Measurements from ENCODE around the gene TLL1.

The TLL1 gene

DNA sequence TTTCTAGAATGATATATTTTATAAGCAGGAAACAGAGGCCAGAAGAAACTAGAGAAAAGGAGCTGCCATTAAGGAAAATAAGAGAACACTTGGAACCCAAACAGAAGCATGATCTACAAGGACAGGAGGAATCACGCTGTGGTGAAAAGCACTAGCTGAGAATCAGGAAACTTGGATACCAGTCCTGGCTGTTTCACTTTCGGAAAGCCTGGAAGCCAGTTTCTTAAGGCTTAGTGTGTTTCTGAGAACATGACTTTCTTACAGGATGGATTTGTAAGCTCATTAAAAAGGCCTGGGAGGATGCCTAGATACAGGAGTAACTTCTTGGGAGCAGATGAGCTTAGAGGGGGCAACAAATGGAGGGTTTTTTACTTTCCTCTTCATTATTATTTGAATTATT, 36.9 kb downstream of the TLL1 start:
- no peaks in the 10 kb centered on the region for H3K4me1 ChIP-seq (ENCODE audit: control insufficient read depth, insufficient read depth, low read length)
- no peak overlapping the region for H3K9ac ChIP-seq (ENCODE audit: low read length)
- no peaks in the 10 kb centered on the region for H3K27me3 ChIP-seq (ENCODE audit: control insufficient read depth, insufficient read depth, low read length)
- H3K36me3 ChIP-seq (ENCODE audit: control insufficient read depth, insufficient read depth, low read length) = no peaks in the 10 kb centered on the region
- no peaks in the 10 kb centered on the region for H3K9me3 ChIP-seq (ENCODE audit: control insufficient read depth, low read length)
- H3K4me3 ChIP-seq (ENCODE audit: low read length) = no peak overlapping the region

- Histone ChIP-seq H3K9ac (ENCODE audit: low read length) (no peak overlapping the region), H3K27me3 (ENCODE audit: control insufficient read depth, insufficient read depth, low read length) (no peaks in the 10 kb centered on the region), H3K9me3 (ENCODE audit: control insufficient read depth, low read length) (no peaks in the 10 kb centered on the region), H3K4me1 (ENCODE audit: control insufficient read depth, insufficient read depth, low read length) (no peaks in the 10 kb centered on the region), H3K4me3 (ENCODE audit: low read length) (no peak overlapping the region), H3K36me3 (ENCODE audit: control insufficient read depth, insufficient read depth, low read length) (no peaks in the 10 kb centered on the region)
These were observed 42.2 kb downstream of the TLL1 start for GRCh38 chr4:165915215-165915614.

GRCh38 chr4:165921546-165921945, 48.5 kb downstream of the TLL1 start:
- Histone ChIP-seq H3K36me3 (ENCODE audit: control insufficient read depth, insufficient read depth, low read length) (no peaks in the 10 kb centered on the region), H3K4me1 (ENCODE audit: control insufficient read depth, insufficient read depth, low read length) (no peaks in the 10 kb centered on the region), H3K27me3 (ENCODE audit: control insufficient read depth, insufficient read depth, low read length) (no peaks in the 10 kb centered on the region), H3K9me3 (ENCODE audit: control insufficient read depth, low read length) (no peaks in the 10 kb centered on the region), H3K9ac (ENCODE audit: low read length) (no peak overlapping the region), H3K4me3 (ENCODE audit: low read length) (no peak overlapping the region)

- Histone ChIP-seq H3K27me3 (ENCODE audit: control insufficient read depth, insufficient read depth, low read length) (no peaks in the 10 kb centered on the region), H3K36me3 (ENCODE audit: control insufficient read depth, insufficient read depth, low read length) (no peaks in the 10 kb centered on the region), H3K4me3 (ENCODE audit: low read length) (no peak overlapping the region), H3K4me1 (ENCODE audit: control insufficient read depth, insufficient read depth, low read length) (no peaks in the 10 kb centered on the region), H3K9ac (ENCODE audit: low read length) (no peak overlapping the region), H3K9me3 (ENCODE audit: control insufficient read depth, low read length) (no peaks in the 10 kb centered on the region)
These were observed 49.7 kb downstream of the TLL1 start for GRCh38 chr4:165922747-165923146.

DNA sequence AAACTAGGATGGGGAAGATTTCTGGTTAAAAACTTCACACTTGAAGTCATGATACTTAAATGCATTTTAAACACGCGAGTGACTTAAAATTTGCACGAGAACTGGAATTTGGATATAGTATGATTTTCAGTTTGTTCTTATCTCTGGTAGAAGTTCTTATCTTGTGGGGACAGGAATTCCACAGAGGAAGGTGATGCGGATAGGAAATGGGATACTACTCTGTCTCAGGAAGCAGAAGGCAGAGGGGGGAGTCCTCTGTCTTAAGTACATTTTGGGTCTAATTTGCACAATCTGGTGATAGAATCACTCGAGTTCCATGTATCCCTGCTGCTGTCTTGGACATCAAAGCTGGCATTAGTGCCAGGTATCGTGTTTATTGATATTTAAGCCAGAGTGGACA, 53.3 kb downstream of the TLL1 start:
- H3K9me3 ChIP-seq (ENCODE audit: control insufficient read depth, low read length) = no peaks in the 10 kb centered on the region
- no peaks in the 10 kb centered on the region for H3K36me3 ChIP-seq (ENCODE audit: control insufficient read depth, insufficient read depth, low read length)
- no peak overlapping the region for H3K9ac ChIP-seq (ENCODE audit: low read length)
- no peak overlapping the region for H3K4me3 ChIP-seq (ENCODE audit: low read length)
- no peaks in the 10 kb centered on the region for H3K27me3 ChIP-seq (ENCODE audit: control insufficient read depth, insufficient read depth, low read length)
- H3K4me1 ChIP-seq (ENCODE audit: control insufficient read depth, insufficient read depth, low read length) = no peaks in the 10 kb centered on the region

DNA sequence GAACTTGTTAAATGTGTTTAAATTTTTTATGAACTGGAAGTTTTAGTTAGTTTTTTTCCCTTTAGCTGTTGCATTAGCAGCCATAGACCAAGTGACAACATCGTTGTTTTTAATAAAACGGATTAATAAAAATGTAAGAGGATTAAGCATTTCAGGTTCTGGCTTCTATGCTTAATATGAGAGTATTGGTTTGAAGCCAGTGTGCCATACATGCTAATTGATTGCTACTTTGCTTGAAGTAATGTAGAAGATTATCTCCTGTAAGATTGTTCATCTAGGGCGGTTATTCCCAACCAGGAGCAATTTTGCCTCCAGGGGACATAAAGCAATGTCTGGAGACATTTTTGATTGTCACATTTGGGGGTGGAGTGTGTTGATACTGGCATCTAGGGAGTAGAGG, 54.3 kb downstream of the TLL1 start:
- no peaks in the 10 kb centered on the region for H3K9me3 ChIP-seq (ENCODE audit: control insufficient read depth, low read length)
- H3K4me1 ChIP-seq (ENCODE audit: control insufficient read depth, insufficient read depth, low read length) = no peaks in the 10 kb centered on the region
- no peak overlapping the region for H3K9ac ChIP-seq (ENCODE audit: low read length)
- no peak overlapping the region for H3K4me3 ChIP-seq (ENCODE audit: low read length)
- H3K27me3 ChIP-seq (ENCODE audit: control insufficient read depth, insufficient read depth, low read length) = no peaks in the 10 kb centered on the region
- H3K36me3 ChIP-seq (ENCODE audit: control insufficient read depth, insufficient read depth, low read length) = no peaks in the 10 kb centered on the region

GRCh38 chr4:165927815-165928214, 54.8 kb downstream of the TLL1 start:
- Histone ChIP-seq H3K4me1 (ENCODE audit: control insufficient read depth, insufficient read depth, low read length) (no peaks in the 10 kb centered on the region), H3K27me3 (ENCODE audit: control insufficient read depth, insufficient read depth, low read length) (no peaks in the 10 kb centered on the region), H3K4me3 (ENCODE audit: low read length) (no peak overlapping the region), H3K36me3 (ENCODE audit: control insufficient read depth, insufficient read depth, low read length) (no peaks in the 10 kb centered on the region), H3K9ac (ENCODE audit: low read length) (no peak overlapping the region), H3K9me3 (ENCODE audit: control insufficient read depth, low read length) (no peaks in the 10 kb centered on the region)

DNA sequence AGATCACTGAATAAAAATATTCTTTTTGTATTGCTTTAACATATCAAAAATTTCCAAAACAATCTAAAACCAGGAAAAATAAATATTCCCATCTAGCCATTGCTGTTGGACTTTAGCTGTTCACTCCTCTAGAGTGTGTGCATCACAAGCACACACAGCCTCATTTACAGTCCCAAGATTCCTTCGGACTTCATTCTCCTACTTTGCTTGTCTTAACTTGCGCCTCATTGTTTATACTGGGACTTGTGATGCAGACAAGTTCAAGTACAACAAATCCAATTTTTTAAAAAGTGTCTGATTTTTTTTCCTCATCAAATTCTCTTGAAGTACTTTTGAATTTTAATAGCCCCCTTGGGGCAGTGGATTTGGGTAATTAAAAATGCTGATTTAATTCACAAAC, 55.6 kb downstream of the TLL1 start:
- Histone ChIP-seq H3K9me3 (ENCODE audit: control insufficient read depth, low read length) (no peaks in the 10 kb centered on the region), H3K27me3 (ENCODE audit: control insufficient read depth, insufficient read depth, low read length) (no peaks in the 10 kb centered on the region), H3K9ac (ENCODE audit: low read length) (no peak overlapping the region), H3K4me3 (ENCODE audit: low read length) (no peak overlapping the region), H3K4me1 (ENCODE audit: control insufficient read depth, insufficient read depth, low read length) (no peaks in the 10 kb centered on the region), H3K36me3 (ENCODE audit: control insufficient read depth, insufficient read depth, low read length) (no peaks in the 10 kb centered on the region)

GRCh38 chr4:165929662-165930061, 56.6 kb downstream of the TLL1 start:
- Histone ChIP-seq H3K9me3 (ENCODE audit: control insufficient read depth, low read length) (no peaks in the 10 kb centered on the region), H3K4me1 (ENCODE audit: control insufficient read depth, insufficient read depth, low read length) (no peaks in the 10 kb centered on the region), H3K4me3 (ENCODE audit: low read length) (no peak overlapping the region), H3K9ac (ENCODE audit: low read length) (no peak overlapping the region), H3K27me3 (ENCODE audit: control insufficient read depth, insufficient read depth, low read length) (no peaks in the 10 kb centered on the region), H3K36me3 (ENCODE audit: control insufficient read depth, insufficient read depth, low read length) (no peaks in the 10 kb centered on the region)

- Histone ChIP-seq H3K36me3 (ENCODE audit: control insufficient read depth, insufficient read depth, low read length) (no peaks in the 10 kb centered on the region), H3K9me3 (ENCODE audit: control insufficient read depth, low read length) (no peaks in the 10 kb centered on the region), H3K4me3 (ENCODE audit: low read length) (no peak overlapping the region), H3K9ac (ENCODE audit: low read length) (no peak overlapping the region), H3K4me1 (ENCODE audit: control insufficient read depth, insufficient read depth, low read length) (no peaks in the 10 kb centered on the region), H3K27me3 (ENCODE audit: control insufficient read depth, insufficient read depth, low read length) (no peaks in the 10 kb centered on the region)
These were observed 58.7 kb downstream of the TLL1 start for GRCh38 chr4:165931741-165932140.

DNA sequence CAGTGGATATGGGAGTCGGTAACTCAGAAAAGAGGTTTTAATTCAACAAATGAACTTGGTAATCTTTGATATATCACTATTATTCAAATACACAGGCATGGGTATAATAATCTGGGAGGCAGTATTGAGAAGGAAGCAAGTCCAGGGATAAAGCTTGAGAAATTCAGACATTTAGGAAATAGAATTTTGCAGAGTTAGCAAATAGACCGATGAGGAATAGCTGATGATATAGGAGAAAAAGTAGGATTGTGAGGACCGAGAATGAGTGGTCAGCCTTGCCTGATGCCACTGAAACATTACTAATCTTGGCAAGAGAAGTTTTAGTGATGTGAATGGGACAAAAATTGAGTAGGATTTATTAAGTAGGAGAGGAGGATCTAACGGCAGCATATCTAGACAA, 71.9 kb downstream of the TLL1 start:
- Histone ChIP-seq H3K4me1 (ENCODE audit: control insufficient read depth, insufficient read depth, low read length) (no peaks in the 10 kb centered on the region), H3K9me3 (ENCODE audit: control insufficient read depth, low read length) (no peaks in the 10 kb centered on the region), H3K27me3 (ENCODE audit: control insufficient read depth, insufficient read depth, low read length) (no peaks in the 10 kb centered on the region), H3K36me3 (ENCODE audit: control insufficient read depth, insufficient read depth, low read length) (no peaks in the 10 kb centered on the region), H3K4me3 (ENCODE audit: low read length) (no peak overlapping the region), H3K9ac (ENCODE audit: low read length) (no peak overlapping the region)

- no peaks in the 10 kb centered on the region for H3K27me3 ChIP-seq (ENCODE audit: control insufficient read depth, insufficient read depth, low read length)
- H3K4me1 ChIP-seq (ENCODE audit: control insufficient read depth, insufficient read depth, low read length) = no peaks in the 10 kb centered on the region
These were observed 73.0 kb downstream of the TLL1 start for GRCh38 chr4:165945991-165946390.

GRCh38 chr4:165947019-165947418, 74.0 kb downstream of the TLL1 start:
- Histone ChIP-seq H3K9ac (ENCODE audit: low read length) (no peak overlapping the region), H3K4me1 (ENCODE audit: control insufficient read depth, insufficient read depth, low read length) (no peaks in the 10 kb centered on the region), H3K4me3 (ENCODE audit: low read length) (no peak overlapping the region), H3K27me3 (ENCODE audit: control insufficient read depth, insufficient read depth, low read length) (no peaks in the 10 kb centered on the region), H3K9me3 (ENCODE audit: control insufficient read depth, low read length) (no peaks in the 10 kb centered on the region), H3K36me3 (ENCODE audit: control insufficient read depth, insufficient read depth, low read length) (no peaks in the 10 kb centered on the region)

More at GRCh38 chr4:165945991-165946390, 73.0 kb downstream of the TLL1 start:
- Histone ChIP-seq H3K9me3 (ENCODE audit: control insufficient read depth, low read length) (no peaks in the 10 kb centered on the region), H3K9ac (ENCODE audit: low read length) (no peak overlapping the region), H3K4me3 (ENCODE audit: low read length) (no peak overlapping the region), H3K36me3 (ENCODE audit: control insufficient read depth, insufficient read depth, low read length) (no peaks in the 10 kb centered on the region)
